Colon (tissue), 2 donors: ENCODE data around the gene AOPEP.

ENCODE experiments used
- FAIRE-seq: peaks from 2 replicates; lab custom pipeline; 2012; peaks lifted over from hg19 to GRCh38; lab: Jason Lieb, UNC
- donor health status: control.
- donor health status: control.

Gene AOPEP, protein sequence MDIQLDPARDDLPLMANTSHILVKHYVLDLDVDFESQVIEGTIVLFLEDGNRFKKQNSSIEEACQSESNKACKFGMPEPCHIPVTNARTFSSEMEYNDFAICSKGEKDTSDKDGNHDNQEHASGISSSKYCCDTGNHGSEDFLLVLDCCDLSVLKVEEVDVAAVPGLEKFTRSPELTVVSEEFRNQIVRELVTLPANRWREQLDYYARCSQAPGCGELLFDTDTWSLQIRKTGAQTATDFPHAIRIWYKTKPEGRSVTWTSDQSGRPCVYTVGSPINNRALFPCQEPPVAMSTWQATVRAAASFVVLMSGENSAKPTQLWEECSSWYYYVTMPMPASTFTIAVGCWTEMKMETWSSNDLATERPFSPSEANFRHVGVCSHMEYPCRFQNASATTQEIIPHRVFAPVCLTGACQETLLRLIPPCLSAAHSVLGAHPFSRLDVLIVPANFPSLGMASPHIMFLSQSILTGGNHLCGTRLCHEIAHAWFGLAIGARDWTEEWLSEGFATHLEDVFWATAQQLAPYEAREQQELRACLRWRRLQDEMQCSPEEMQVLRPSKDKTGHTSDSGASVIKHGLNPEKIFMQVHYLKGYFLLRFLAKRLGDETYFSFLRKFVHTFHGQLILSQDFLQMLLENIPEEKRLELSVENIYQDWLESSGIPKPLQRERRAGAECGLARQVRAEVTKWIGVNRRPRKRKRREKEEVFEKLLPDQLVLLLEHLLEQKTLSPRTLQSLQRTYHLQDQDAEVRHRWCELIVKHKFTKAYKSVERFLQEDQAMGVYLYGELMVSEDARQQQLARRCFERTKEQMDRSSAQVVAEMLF

DNA sequence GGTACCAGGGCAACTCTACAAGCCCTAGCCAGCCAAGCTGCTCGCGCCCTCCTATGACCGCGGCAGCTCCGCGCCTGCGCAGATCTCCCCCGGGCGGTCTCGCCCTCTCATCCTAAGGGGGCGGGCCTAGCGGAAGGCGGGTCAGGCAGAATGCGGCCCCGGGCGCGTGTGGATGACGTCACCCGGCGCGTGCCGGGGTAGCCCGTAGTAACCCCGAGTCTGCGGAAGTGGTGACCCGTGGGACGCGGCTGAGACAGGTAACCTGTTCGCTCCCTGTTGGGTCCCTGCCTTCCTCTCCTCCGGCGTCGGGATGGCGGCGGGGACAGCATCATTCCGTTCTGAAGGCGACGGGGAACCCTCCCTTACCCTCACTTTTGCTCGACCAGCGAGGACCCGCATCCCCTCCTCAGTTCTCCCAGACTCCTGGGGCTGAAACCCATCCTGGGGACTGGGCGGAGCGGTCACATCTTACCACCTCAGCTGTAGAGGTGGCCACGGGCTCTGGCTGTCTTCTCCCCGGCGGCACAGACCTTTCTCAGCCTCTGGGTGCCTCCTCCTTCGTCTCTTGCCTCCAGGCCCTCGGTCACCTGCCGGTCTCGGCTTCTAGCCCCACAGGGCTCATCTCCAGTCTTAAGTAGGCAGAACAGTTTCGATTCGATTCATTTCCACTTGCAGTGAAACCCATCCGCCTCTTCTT lies at the start of gene AOPEP:
Gene AOPEP, plus strand, starts transcription at position 205 of the 697 bp plus-strand sequence. CDS start 33,085 bp downstream, outside the sequence.
- no peak for FAIRE-seq

DNA sequence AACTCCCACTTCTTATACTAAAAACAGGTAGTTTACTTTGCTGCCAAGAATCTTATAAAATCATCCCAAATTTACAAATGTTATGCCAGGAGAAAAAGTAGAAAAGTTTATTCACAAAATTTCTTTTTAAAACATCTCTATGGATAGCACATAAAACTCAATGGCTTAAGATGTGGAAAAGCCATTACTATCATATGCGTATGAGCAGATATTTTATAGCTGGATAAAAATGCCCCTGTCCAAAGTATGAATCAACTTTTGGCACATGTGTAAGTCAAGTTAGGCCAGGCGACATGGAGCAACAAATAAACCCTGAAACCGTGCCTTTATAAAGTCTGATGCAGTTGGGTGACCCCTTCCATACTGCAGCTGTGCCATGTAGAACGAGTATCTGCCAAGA lies 48.6 kb upstream of the AOPEP start:
- no peak for FAIRE-seq

DNA sequence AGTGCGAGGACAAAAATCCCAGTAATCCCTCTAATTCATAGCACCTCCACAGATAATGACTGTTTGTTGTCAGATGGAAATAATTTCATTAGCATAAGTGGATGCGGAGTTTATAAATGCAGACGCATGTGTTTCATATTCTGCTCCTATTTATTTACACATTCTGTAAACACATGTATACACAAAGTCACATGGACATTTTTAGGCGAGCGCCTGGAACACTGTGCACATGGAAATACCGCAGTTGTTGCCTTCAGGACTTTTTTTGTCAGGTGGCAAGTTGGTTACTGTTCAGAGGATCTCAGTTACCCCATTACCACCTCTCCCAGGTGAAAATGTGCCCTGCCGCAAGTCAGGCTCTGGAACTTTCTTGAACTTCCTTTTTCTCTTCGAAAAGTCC lies 46.9 kb upstream of the AOPEP start:
- FAIRE-seq: no peak

DNA sequence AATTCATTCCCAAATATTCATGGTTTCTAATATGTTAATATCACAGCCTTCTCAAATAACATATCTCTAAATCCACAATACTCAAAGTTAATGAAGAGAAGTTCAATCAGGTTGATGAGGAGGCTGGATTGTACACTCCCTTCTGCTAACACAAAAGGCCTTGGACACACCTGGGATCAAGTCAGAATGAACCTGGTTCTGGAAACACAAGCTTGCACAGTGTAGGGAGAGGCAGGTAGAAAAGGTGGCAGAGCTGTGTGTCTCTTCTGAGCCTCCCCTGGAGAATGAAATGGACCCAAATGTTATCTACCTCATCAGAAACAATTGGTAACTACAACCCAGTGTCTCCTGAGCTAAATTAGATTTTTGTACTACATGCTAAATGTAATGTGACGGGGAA lies 46.5 kb upstream of the AOPEP start:
- no peak for FAIRE-seq

DNA sequence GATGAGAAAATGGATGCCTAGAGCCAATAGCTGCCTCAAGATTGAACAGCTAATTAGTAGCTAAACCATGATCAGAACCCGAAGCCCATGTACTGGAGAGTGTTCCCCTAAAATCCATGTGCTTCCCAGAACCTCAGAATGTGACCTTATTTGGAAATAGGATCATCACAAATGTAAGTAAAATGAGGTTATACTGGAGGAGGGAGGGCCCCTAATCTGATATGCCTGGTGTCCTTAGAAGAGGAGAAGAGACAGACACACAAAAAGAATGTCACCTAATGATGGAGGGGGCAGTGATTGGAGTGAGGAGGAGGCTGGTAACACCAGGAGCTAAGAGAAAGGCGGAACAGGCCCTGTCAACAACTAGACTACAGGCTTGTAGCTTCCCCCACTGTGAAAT lies 45.9 kb upstream of the AOPEP start:
- FAIRE-seq: no peak

DNA sequence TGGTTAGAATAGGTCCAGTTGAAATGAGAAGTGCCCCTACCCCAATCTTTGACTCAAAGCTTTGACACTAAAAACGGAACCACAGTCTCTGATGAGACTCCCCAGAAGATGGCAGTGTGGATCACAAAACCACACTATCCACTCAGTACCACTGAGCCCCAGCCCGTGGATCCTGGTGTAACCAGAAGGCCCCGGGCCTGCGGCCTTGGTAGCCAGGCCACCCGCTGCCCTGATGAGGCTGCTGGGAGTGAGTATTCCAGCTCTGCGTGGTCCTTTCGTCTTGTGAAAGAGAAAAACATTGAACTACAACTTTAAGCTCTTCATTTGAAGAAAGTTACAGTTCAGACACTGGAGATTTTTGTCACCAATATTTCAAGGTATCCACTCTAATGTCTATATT lies 45.0 kb upstream of the AOPEP start:
- no peak for FAIRE-seq

DNA sequence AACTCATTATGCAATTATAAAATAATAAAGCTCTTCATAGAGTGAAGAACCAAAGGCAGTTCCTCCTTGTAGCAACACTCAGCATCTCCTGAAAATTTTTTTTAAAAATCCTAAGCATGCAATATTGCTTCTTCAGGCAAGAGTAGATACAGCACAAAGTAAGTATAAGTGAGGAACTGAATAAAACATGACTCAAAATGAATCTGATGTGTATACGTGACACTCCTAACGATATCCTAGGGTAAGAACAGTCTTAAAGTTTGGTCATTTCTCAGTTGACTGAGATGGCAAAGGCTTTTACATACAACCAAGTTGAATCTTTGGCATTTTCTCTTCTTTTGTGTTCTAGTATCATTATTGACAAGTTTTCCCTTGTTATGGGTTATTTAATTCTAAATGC lies 41.1 kb upstream of the AOPEP start:
- FAIRE-seq: no peak

DNA sequence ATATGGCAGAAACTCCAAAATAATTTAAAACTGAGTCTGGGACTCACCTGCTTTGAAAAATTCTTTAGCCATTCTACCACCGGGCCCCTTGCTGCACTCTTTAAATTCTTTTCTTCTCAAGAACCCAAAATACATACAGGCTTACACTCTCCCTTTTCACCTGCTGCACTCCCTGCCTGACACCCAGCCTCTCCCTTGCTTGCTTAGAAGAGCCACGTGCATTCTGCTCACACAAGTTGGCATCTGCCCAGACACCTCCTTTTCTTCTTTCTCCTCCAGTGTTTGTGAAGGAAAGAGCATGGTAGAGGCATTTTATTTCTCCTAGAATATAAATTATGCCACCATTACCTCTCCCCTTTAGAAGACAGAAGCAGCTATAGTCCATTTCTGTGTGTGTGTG lies 39.0 kb upstream of the AOPEP start:
- no peak for FAIRE-seq

DNA sequence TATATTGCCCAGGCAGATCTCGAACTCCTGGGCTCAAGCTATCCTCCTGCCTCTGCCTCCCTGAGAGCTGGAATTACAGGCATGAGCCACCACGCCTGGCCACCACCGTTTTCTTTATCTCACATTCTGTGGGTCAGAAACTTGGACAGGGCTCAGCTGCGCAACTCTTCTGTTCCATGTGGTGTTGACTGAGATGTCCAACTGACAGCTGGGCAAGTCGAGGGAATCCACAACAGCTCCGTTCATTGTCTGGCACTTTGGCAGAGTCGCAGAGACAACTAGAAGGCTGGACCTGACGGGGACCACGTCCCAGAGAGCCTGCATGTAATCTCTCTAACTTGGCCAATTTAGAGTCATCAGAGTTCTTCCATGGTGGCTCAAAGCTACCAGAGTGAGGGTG lies 36.2 kb upstream of the AOPEP start:
- no peak for FAIRE-seq

DNA sequence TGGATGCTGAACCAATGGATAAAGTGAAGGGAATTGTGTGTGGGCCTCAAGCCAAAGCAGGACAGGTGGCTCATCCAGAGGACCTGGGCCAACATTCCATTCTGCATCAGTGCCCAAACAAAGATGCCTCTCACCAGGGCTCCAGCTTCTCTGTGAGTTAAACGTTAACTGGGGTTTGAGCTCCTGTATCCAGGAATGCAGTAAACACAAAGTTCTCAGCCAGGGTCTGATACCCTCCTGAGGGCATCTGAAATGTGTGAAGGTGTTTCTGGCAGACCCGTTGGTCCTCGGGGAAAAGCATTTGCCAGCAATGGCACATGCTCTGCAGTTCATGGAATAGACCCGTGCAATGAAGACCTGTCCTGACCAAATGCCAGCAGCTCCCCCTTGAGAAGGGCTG lies 33.9 kb upstream of the AOPEP start:
- no peak for FAIRE-seq

DNA sequence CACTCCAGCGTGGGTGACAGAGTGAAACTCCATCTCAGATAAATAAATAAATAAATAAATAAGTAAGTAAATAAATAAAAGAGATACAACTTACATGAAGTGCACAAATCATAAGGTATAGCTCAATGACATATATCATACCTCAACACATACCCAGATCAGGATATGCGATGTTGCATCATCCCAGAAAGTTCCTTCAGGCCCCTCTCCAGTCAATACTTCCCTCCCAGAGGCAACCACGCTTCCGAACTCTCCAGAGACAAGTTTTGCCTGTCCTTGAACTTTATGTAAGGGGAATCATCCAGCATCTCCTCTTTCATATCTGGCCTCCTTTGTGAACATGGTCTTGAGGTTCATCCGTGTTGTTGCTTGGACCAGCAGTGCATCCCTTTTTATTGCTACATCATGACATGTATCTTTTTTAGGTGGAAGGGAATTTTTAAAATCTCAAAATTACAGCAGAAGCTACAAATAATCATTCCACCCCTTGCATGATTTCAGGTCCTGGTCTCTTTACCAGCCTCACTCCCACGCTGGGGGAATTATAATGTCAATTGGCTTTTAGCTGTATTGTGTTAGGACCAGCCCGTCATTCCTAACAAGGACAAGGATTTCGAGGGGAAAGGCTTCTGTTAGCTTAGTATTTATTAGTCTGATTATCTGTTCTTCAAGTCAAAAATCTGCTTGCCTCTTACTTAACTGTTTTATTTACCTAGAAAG lies 32.9 kb upstream of the AOPEP start:
- FAIRE-seq: no peak

DNA sequence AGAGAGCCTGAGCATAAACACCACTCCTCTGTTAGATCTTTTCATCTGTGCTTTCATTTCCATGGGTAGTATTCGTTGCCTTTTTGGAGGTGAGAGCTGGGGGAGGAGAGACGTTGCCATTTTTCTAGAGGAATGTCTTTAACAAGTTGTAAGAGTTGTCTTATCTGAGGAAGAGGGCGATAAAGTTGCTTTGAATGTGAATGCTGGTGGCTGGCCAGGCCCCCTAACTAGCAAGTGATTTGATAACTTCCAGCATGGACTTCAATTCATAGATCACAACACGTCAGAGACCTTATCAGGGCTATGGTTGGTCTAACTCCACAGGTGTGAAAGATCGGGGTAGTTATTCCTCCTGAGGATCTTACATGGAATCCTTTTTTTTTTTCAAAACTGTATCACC lies 30.0 kb upstream of the AOPEP start:
- FAIRE-seq: no peak

DNA sequence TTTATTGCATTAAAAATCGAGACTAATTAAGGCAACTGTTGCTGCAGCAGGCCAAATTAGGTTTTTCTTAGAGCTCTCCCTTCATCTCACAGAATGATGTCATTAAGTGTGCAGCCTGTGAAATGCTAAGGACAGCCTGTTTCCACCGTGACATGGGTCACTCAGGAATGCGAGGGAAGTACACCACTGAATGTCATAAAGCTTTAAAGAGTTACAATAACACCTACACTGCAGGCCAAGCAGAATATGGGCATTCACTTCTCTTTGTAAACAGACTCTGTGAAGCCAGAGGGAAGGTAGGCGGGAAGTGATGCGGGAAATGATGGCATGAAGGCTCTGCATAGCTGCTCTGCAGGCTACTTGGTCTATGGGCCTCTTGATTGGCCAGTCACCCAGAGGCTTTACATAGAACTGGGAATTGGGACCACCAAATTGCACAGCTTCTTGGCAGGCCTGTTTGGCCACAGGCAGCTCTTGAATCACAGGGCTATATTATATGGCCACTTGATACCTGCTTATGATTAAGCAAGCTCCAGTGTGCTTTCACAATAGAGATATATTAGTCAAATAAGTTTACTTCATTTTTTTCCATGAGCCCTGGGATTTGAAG lies 28.4 kb upstream of the AOPEP start:
- FAIRE-seq: no peak

DNA sequence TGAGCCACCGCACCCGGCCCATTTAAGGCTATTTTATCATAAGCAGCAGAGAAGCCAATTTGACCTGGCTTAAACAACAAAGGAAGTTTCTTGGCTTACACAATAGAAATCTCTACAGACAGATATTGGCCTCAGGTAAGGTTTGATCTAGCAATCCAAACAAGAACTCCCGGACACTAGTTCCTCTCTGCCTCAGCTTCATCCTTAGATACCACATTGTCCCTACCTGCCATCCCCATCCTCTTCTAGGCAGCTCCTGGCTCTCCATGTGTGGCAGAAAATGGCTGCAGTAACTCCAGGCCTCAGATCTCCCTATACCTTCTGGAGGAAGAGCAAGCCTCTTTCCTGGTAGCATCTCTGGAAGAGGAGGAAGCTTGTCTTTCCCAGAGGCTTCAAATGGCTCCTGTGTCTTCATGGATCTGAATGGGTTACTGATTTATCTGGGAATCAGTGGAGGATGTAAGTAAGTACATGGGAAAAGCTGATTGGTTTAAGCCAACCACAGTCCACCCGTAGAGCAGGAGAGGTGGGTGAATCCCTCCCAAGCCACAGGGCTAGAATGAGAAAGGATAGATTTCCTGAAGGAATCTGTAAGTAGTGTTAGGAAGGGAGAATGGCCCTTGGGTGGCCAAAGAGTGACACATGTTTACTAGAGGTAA lies 26.7 kb upstream of the AOPEP start:
- no peak for FAIRE-seq

DNA sequence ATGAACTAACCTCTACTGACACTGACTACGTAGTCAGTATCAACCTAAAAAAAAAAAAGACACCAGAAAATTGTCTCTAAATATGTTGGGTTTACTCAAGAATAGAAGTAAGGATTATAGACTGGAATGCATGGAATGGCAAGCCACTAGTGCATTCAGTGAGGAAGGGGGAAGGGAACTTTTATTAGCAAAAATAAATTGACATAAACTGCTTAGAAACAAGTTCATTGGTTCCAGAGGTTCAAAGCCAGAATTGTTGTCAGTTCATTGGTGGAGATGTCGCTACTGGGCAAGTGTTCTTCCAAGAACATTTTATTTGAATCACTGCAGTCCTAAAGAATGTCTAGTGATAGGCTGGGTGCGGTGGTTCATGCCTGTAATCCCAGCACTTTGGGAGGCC lies 26.1 kb upstream of the AOPEP start:
- no peak for FAIRE-seq

DNA sequence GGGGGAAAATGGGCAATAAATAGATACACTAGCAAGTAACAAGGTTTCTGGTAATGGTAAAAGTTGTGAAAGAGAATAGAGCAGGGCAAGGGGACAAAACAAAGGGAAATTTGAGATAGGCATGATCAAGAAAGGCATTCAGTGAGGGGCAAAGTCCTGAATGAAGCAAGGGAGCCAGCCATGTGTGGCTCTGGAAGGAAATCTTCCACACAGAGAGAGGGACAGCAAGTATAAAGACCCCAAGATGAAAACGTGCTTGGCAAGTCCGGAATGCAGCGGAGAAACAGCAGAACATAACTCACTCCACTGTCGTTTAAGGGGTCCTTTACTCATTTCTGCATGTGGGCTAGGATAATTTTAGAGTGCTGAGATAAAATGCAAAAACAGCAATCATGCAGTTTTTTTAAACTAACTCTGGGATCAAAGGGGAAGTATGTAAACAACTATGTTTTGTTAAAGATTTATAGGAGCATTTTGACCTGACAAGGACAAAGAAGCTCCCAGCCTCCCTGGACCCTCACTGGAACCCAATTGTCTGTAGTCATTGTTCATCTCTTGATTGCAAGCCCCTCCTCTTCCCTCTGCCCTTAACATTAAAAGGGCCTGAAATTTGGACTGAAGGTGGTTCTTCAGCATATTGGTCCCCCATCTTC lies 22.9 kb upstream of the AOPEP start:
- no peak for FAIRE-seq

DNA sequence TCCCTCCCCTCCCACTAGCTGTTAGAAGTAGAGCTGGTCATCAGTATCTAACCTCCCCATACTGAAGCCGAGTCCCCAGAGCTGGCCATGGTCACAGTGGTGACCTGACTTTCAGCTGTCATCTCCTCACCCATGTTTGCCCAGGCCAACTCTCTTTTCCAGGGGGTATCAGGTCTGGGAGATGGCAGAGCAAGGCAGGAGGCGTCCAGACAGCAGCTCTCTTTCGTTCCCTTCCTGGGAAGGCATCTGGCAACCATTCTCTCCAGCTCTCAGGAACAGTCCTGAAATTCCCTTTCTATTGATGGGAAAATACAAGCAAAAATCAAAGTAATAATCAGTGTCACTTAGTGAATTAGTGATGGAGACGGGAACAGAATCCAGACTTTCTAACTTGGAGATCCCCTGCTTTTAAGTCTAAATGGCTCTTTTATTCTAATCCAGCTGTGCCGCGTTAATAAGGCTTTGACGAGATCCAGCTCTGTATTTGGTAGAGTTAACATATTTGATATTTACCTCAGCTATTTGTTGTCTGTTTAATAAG lies 21.3 kb upstream of the AOPEP start:
- FAIRE-seq: no peak

DNA sequence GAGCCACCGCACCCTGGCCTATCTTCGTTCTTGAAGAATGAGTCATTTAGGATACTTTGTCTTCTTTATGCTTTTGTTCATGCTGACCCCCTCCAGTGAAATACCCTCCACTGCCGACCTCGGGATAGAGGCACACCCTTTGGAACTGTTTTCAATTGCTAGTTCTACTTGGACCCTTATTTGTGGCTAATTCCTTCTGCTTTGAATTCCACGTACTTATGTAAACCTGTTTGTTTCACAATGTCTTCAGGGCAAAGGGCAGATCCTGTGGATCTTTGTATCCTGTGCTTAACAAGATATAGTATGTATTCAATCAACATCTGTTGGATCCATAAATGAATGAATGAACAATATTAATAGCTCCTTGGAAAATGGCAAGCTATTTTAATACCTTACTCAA lies 19.6 kb upstream of the AOPEP start:
- FAIRE-seq: no peak

DNA sequence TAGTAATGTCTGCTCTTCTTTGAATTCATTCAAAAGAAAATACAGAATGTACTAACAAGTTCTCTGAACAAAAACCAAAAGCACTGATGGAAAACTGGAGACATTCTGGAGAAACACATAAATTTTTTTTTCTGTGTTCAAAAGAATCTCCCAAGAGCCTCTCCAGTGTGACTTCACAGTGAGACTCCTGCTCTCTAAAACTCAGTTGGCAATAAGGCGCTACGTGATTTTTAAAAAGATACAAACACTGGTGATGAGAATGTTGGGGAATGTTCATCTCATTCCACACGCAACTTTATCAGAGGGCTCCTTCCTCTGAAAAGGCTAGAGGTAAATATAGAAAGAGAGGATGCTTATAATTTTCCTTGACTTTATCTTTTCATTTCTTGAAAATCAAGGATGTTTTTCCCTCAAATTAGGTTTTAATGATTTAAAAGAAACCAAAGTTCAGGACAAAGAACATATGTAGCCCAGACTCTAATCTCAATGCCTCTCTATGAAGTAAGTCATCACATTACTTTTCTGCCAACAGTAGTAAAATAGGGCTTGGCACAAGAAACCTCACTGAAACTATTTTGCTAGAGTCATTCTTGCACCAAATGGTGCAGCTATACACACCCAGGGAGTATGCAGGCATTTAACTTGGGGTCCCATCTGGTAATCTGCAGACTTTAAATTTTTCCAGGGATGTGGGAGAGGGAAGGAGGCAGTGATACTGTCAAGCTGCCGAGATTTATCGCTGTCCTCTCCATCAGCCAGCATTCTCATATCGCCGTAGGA lies 12.9 kb upstream of the AOPEP start:
- no peak for FAIRE-seq

DNA sequence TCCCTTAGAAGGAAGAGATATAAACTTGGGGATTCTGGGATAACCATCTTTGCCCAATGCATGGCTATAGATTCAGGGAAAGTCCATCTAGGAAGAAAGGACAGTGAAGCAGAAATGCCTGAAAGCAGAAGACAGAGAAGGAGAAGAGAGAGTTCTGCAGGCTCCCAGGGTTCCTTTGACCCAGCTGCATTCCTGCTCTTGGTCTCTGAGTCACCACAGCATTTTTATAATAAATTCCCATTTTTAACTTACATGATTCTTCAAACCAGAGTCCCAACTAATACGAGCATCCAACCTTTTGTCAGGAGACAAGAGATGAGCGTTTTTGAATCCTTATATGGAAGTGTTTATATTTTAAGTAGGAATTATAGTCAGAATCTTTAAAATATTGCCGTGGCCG lies 12.0 kb upstream of the AOPEP start:
- FAIRE-seq: no peak
